Islet of Langerhans (tissue), 1 donor: ENCODE measurements around the gene OR13J1.

Experiments
- FAIRE-seq: peaks from one replicate; lab custom pipeline; 2011; peaks lifted over from hg19 to GRCh38; lab: Jason Lieb, UNC

Gene OR13J1

DNA sequence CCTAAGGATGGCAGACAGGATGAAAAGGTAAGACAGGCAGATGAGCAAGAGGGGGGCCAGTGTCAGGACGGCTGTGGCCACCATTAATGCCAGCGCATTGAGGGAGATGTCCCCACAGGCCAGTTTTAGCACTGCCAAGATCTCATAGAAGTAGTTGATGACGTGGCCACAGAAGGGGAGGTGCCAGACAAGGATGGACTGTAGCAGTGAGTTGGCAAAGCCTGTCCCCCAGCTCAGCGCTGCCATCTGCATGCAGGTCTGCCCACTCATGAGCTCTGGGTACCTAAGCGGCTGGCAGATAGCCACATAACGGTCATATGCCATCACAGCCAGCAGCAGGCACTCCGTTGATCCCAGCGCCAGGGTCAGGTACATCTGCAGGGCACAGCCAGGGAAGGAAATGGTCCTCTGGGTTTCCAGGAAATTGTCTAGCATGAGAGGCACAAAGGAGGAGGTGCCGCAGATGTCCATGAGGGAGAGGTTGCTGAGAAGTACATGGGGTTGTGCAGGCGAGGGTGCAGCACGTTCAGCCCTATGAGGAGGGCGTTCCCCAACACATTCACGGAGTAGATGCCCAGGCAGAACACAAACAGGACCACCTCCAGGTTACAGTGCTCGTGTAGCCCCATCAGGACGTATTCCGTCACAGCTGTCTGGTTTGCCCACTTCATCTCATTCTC is 10.8 kb downstream of the OR13J1 start:
- FAIRE-seq: no peak

- FAIRE-seq: no peak
Observed at GRCh38 chr9:35858458-35858857, 11.7 kb downstream of the OR13J1 start.

DNA sequence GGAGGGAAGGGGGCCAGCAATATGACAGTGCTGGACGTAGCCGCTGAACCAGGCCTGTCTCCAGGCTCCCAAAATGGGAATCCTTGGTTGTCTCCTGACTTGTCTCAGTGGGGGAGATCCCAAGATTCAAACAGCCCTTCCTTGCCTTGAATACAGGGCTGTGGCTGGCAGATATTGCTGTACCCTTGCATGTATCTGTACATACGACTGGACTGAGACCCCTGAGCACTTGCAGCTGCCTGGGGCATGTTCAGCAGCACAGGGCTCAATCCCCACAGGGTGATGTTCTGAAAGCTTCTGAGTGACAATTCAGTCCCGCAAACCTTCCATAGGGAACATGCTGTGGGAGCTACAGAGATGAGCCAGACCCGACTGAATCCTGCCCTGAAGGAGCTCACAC is 13.3 kb downstream of the OR13J1 start:
- no peak for FAIRE-seq

DNA sequence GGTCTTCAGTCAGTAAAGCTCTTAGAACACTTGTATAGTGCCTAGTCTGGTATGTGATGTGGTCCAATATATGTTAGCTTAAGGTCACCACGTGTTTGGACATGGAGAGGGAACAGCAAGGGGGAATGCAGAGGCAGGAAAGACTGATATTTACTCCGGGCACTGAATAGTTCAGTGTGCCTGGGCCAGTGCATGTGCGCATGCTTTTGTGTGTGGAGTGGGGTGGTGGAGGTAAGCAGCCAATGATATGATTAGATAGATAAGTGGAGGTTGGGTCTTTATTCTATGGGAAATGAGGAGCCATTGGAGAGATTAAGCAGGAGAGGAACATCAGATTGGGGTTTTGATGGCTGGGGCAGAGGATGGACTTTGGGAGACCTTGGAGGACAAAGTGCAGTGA is 14.0 kb downstream of the OR13J1 start:
- no peak for FAIRE-seq

DNA sequence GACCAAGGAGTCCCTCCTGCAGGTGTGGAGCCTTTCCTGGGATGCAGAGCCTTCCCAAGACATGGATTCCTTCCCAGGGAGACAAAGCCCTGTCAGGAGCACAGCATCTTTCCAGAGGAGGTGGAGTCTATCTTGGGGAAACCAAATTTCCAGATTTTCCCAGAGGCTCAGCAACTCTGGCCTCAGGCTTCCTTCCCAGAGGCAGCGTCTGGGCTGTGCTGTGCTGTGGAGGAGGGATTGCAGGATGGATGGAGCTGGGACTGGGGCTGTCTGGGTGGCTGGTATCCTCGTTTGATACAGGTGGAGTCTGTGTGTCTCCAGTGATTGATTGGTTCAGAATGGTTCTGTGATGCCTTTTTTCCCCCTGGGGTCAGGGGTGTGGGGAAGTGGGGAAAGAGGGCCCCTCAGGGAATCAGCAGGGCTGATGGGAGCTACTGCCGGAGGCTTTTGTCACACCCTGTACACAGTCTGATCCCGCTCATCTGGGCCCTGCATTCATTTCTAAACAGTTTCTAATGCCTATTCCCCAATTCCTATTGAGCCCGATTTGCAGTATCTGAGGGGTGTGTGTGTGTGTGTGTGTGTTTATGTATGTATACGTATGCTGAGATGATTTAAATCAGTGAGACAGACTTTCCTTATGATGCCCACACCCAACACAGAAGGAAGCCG is 16.0 kb downstream of the OR13J1 start:
- no peak for FAIRE-seq

- FAIRE-seq: no peak
Observed at GRCh38 chr9:35852876-35853865, 17.0 kb downstream of the OR13J1 start.

- FAIRE-seq: no peak
Observed at GRCh38 chr9:35852267-35852815, 17.9 kb downstream of the OR13J1 start.

- FAIRE-seq: no peak
Observed at GRCh38 chr9:35847792-35848572, 22.2 kb downstream of the OR13J1 start.

- FAIRE-seq: no peak
Observed at GRCh38 chr9:35845824-35846771, 24.1 kb downstream of the OR13J1 start.

DNA sequence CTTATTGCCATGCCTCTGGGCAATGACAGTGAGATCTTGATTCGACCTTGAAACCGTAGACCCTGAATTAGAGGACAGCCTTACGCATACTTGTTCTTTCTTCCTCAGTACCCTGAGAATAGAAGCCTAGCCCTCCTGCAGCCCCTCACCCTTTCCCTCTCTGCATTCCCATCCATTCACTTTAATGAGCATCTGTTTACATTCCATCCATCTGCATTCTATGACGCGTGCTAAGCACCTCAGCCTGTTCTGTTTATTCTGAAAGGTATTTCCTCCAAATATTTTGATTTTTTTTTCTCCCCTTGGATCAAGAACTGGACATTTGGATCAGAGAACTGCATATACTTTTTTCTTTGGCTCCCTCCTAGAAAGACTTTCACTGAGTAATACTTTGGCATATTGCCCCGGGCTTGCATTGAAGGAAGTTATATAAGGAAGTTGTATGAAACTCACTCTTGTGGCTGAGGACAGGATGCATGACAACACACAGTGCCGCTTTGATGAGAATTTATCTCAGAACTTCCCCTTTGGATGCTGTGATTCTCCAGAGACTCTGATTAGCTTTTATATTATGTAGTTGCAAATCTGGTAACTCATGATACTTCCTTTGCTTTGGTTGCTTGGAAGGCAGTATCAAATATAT is 25.5 kb downstream of the OR13J1 start:
- no peak for FAIRE-seq

DNA sequence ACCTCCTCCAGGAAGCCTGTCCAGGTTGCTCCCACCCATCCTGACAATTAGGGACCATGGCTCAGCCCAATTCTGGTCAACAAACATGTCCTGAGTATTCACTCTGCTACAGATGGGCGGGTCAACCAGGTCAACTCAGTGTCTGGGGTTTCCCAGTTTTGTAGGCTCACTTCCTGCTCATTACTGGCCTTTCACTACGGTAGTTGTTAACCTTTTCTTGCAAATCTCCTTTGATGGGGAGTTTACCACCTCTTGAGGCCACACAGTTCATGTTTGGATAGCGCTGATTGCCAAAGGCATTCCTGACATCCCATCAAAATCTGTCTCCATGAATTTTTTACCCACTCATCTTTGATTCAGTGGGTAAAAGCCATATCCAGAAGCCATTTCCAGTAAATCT is 27.4 kb downstream of the OR13J1 start:
- FAIRE-seq: no peak

GRCh38 chr9:35842020-35842745 is 28.0 kb downstream of the OR13J1 start:
- FAIRE-seq: no peak

GRCh38 chr9:35841645-35841900 is 28.6 kb downstream of the OR13J1 start:
- no peak for FAIRE-seq

DNA sequence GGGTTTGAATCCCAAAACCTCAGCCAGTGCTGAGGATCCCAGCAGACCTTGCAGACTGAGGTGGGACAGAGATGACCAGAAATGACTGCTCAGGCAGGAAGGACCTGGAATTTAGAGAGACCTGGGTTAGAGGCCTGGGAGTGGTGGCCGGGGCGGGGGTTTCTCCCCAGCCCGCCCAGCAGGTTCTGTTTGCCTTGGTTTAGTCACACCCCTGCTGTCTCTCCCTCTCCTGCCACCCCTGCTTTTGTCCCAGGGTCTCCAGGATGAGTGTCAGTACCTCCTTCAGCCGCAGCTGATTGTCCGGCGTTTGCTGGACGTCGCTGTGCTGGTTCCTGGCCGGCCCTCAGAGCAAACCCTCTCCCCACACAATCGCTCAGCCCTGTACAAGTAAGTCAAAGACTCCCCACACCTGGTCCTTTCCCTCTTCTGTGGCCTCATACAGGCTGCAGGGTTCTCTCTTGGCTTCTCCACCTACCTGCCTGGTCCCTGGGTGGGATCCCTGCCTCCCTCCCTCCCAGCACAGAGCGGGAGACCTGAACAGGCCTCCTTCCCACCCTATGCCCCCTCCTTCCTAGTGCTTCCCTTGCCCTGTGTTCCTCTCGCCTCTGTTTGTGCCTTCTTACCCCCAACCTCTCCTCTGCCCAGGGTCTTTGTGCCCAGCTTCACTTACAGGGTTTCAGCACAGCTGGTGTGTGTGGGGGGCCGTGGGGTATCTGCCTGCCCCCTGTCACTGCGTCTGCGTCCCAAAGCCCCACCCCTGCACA is 29.1 kb downstream of the OR13J1 start:
- no peak for FAIRE-seq

GRCh38 chr9:35839926-35840325 is 30.3 kb downstream of the OR13J1 start:
- FAIRE-seq: no peak

DNA sequence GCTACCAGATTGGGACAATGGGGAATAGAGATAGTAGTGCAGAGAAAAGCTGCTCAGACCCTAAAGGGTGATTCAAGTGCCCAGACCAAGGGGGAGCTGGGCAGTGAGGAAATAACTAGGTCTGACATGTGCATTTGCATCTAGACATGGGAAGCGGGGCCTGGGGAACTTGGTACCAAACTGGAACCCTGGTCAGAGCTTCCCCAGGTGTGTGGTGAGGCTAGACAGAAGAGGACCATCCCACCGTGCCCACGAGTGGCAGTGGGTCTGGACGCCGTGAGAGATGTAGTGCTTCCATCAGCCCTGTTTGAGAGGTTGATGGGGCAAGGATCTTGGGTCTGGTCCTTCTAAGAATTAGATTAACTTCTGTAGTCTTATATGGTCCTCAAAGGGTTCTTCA is 33.6 kb downstream of the OR13J1 start:
- no peak for FAIRE-seq

- FAIRE-seq: no peak
Observed at GRCh38 chr9:35835766-35836165, 34.4 kb downstream of the OR13J1 start.

DNA sequence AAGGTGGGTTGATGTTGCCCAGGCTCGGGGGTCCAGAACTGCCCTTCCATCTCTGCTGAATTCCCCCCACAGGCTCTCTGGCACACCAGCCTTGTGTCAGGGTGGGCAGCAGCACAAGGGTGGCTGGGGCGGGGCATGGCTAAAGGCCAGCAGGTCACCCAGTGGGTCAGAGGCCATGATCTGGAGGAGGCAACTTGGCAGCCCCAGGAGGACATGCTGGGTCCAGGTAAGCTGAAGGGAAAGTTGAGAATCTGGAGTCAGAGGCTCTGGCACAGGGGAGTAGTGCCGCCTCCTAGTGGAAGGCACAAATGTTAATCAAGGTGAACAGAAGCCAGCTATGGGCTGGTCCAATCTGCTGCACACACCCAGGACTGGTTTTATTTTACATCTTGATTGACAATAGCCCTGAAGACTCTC is 35.0 kb downstream of the OR13J1 start:
- no peak for FAIRE-seq
